H1 (cell line): ENCODE results near the gene CLEC10A. TPM values are rescaled to one million over a fixed set of nuclear protein-coding genes. Genes with fewer than 3 reads are reported as not detected.

ENCODE experiments used
- ATF2 ChIP-seq: IDR thresholded peaks from 2 replicates; pipeline ENCODE4 v1.6.1; 2012; ENCODE audit warnings: low read length, inconsistent platforms
- RXRA ChIP-seq: IDR thresholded peaks from 2 replicates; pipeline ENCODE4 v1.6.1; 2011; ENCODE audit warnings: low read depth, mild to moderate bottlenecking, low read length, moderate library complexity; ENCODE audit not compliant: insufficient read depth
- SIRT6 ChIP-seq: IDR thresholded peaks from one replicate; pipeline ENCODE4 v1.7.1; 2012; ENCODE audit warnings: low read length, inconsistent platforms
- ZNF274 ChIP-seq: IDR thresholded peaks from 2 replicates; pipeline ENCODE4 v1.7.0; 2012; ENCODE audit warnings: low read length, borderline replicate concordance; ENCODE audit errors: extremely low read depth
- polyA plus RNA-seq, 7 experiments: library from polyadenylated mRNA; depleted of rRNA in 3 of 7; stranded (reverse) in 5 of 7; unstranded in 2 of 7; fragments of >200 nt in 5 of 7; fragments of 200-250 nt in 2 of 7; gene quantifications; 1 replicate in 5 of 7; 2 replicates in 1 of 7; 4 replicates in 1 of 7; pipeline versions ENCODE4 v1.2.1 to v1.2.3, GENCODE V29; 2011 to 2013; ENCODE audit warnings: missing spikeins in 2 of 7, mixed read lengths in 2 of 7
- total RNA-seq: library from RNA; stranded (reverse); fragmentation: NEBNext Ultra II Directional; extraction: Animal tissue kit (Norgen Biotek cat#: 25700); gene quantifications from 2 replicates; pipeline ENCODE4 v1.2.1, GENCODE V29; 2021

Gene CLEC10A
- total and polyA plus RNA-seq, 2 of the 8 experiments (the other 6 are each of a cell fraction or from before 2014, with no cell fraction given) = not detected

GRCh38 chr17:7107795-7108559, 27.9 kb upstream of the CLEC10A start (continued):
- TF ChIP-seq ATF2 = no peak
- no peak for TF ChIP-seq ZNF274
- no peak for TF ChIP-seq RXRA
- TF ChIP-seq SIRT6 = no peak
